ENCODE results near the gene FIG4.

The FIG4 gene

GRCh38 chr6:109690737-109691621, at the start of gene FIG4, which contains the start of gene AK9:
FIG4 (plus strand) TSS chr6:109691296; CDS start chr6:109691436, 140 bp downstream.
AK9 (minus strand) TSS chr6:109691202; CDS start chr6:109675745, 15,457 bp downstream.
- TF ChIP-seq CTCF (IDR thresholded peaks at IDR 0.05; ENCODE audit: borderline replicate concordance, insufficient read depth, low read depth, low read length): peak; percentile 25; the same call in 1 of the 2 replicates
- peak within 1 kb of the TSS; percentile 67 for H3K4me3 ChIP-seq (ENCODE audit: low read depth, low read length)

GRCh38 chr6:109644131-109644530, 47.0 kb upstream of the FIG4 start:
- no peak for TF ChIP-seq CTCF (IDR thresholded peaks at IDR 0.05; ENCODE audit: borderline replicate concordance, insufficient read depth, low read depth, low read length)
- no peak overlapping the region for H3K4me3 ChIP-seq (ENCODE audit: low read depth, low read length)

- TF ChIP-seq CTCF (IDR thresholded peaks at IDR 0.05; ENCODE audit: borderline replicate concordance, insufficient read depth, low read depth, low read length): no peak
- H3K4me3 ChIP-seq (ENCODE audit: low read depth, low read length): no peak overlapping the region
Measured at GRCh38 chr6:109653264-109653663, 37.8 kb upstream of the FIG4 start.

- no peak for TF ChIP-seq CTCF (IDR thresholded peaks at IDR 0.05; ENCODE audit: borderline replicate concordance, insufficient read depth, low read depth, low read length)
- H3K4me3 ChIP-seq (ENCODE audit: low read depth, low read length): no peak overlapping the region
Measured at GRCh38 chr6:109655761-109656262, 35.3 kb upstream of the FIG4 start.

GRCh38 chr6:109660526-109661320, 30.4 kb upstream of the FIG4 start:
- no peak overlapping the region for H3K4me3 ChIP-seq (ENCODE audit: low read depth, low read length)
- no peak for TF ChIP-seq CTCF (IDR thresholded peaks at IDR 0.05; ENCODE audit: borderline replicate concordance, insufficient read depth, low read depth, low read length)

- H3K4me3 ChIP-seq (ENCODE audit: low read depth, low read length): no peak overlapping the region
Measured at GRCh38 chr6:109662192-109662591, 28.9 kb upstream of the FIG4 start.

More at GRCh38 chr6:109662192-109662591, 28.9 kb upstream of the FIG4 start:
- no peak for TF ChIP-seq CTCF (IDR thresholded peaks at IDR 0.05; ENCODE audit: borderline replicate concordance, insufficient read depth, low read depth, low read length)
